Loucy (cell line): Measurements from ENCODE around the gene RPS6KA2.
"Not testable (repeated sequence)": the region's sequence is repeated elsewhere in the genome, so short reads cannot be mapped to it uniquely, and the experiment has no call there.

ENCODE experiments used
- H2AFZ ChIP-seq: fragments of 200-600 bp; sonication (generic); 2 replicates; pipeline ENCODE4 v1.6.0; 2016; ENCODE audit warnings: antibody characterized with exemption, mild to moderate bottlenecking, low read length, moderate library complexity
- H3F3A ChIP-seq: fragments of 200-600 bp; 2 replicates; pipeline ENCODE4 v1.6.0; 2016; ENCODE audit warnings: antibody characterized with exemption, low read depth, mild to moderate bottlenecking
- H3K27me3 ChIP-seq: fragments of 200-600 bp; sonication (generic); 2 replicates; pipeline ENCODE4 v1.6.1; 2014; ENCODE audit warnings: low read length, mild to moderate bottlenecking; ENCODE audit not compliant: insufficient read depth, poor library complexity, severe bottlenecking
- H3K36me3 ChIP-seq: fragments of 200-600 bp; sonication (generic); 2 replicates; pipeline ENCODE4 v1.6.1; 2016; ENCODE audit warnings: low read length; ENCODE audit not compliant: insufficient read depth
- H3K4me1 ChIP-seq: fragments of 200-600 bp; sonication (generic); 2 replicates; pipeline ENCODE4 v1.5.1; 2014; ENCODE audit warnings: low read length, mild to moderate bottlenecking; ENCODE audit not compliant: insufficient read depth, poor library complexity, severe bottlenecking
- H3K4me2 ChIP-seq: fragments of 200-600 bp; sonication (generic); 2 replicates; pipeline ENCODE4 v1.6.0; 2014; ENCODE audit warnings: antibody characterized with exemption, low read length, low read depth, mild to moderate bottlenecking; ENCODE audit not compliant: poor library complexity, severe bottlenecking
- H3K4me3 ChIP-seq: fragments of 200-600 bp; sonication (generic); 2 replicates; pipeline ENCODE4 v1.5.1; 2014; ENCODE audit warnings: low read length, mild to moderate bottlenecking, mixed read lengths; ENCODE audit not compliant: poor library complexity, severe bottlenecking
- H3K79me2 ChIP-seq: fragments of 200-600 bp; sonication (generic); 2 replicates; pipeline ENCODE4 v1.6.1; 2014; ENCODE audit warnings: low read length; ENCODE audit not compliant: insufficient read depth
- H3K9ac ChIP-seq: fragments of 200-600 bp; sonication (generic); 2 replicates; pipeline ENCODE4 v1.6.0; 2014; ENCODE audit warnings: mild to moderate bottlenecking, low read depth, low read length, moderate library complexity; ENCODE audit not compliant: poor library complexity, severe bottlenecking
- H3K9me2 ChIP-seq: fragments of 200-600 bp; sonication (generic); replicated peaks from 2 replicates; pipeline ENCODE4 v1.6.1; 2016; ENCODE audit warnings: low read depth, low read length, mixed read lengths
- H3K9me3 ChIP-seq: fragments of 200-600 bp; sonication (generic); 2 replicates; pipeline ENCODE4 v1.6.1; 2014; ENCODE audit warnings: mild to moderate bottlenecking, antibody characterized with exemption, low read length, low read depth; ENCODE audit not compliant: insufficient read depth
- H4K20me1 ChIP-seq: fragments of 200-600 bp; sonication (generic); 2 replicates; pipeline ENCODE4 v1.6.0; 2014; ENCODE audit warnings: antibody characterized with exemption, low read length, mild to moderate bottlenecking; ENCODE audit not compliant: insufficient read depth, poor library complexity, severe bottlenecking
- EZH2phosphoT487 ChIP-seq: fragments of 200-600 bp; IDR thresholded peaks from 2 replicates; pipeline ENCODE4 v1.6.1; 2018; ENCODE audit warnings: antibody characterized with exemption, mild to moderate bottlenecking, moderate library complexity, borderline replicate concordance
- TF ChIP-seq, protein P1 (sequence below): fragments of 200-600 bp; sonication (generic); conservative IDR thresholded peaks from 2 replicates; pipeline ENCODE4 v1.5.1; 2014; ENCODE audit warnings: mild to moderate bottlenecking, antibody characterized with exemption, low read length

Gene RPS6KA2

GRCh38 chr6:166583230-166583965 lies 43.7 kb downstream of the RPS6KA2 start:
- H3K9me3 ChIP-seq = no peaks in the 10 kb centered on the region
- peaks cover 28% of the 10 kb centered on the region for H3K4me1 ChIP-seq
- no peak overlapping the region for H3K9ac ChIP-seq
- no peak for TF ChIP-seq EZH2phosphoT487
- TF ChIP-seq, protein P1, sequence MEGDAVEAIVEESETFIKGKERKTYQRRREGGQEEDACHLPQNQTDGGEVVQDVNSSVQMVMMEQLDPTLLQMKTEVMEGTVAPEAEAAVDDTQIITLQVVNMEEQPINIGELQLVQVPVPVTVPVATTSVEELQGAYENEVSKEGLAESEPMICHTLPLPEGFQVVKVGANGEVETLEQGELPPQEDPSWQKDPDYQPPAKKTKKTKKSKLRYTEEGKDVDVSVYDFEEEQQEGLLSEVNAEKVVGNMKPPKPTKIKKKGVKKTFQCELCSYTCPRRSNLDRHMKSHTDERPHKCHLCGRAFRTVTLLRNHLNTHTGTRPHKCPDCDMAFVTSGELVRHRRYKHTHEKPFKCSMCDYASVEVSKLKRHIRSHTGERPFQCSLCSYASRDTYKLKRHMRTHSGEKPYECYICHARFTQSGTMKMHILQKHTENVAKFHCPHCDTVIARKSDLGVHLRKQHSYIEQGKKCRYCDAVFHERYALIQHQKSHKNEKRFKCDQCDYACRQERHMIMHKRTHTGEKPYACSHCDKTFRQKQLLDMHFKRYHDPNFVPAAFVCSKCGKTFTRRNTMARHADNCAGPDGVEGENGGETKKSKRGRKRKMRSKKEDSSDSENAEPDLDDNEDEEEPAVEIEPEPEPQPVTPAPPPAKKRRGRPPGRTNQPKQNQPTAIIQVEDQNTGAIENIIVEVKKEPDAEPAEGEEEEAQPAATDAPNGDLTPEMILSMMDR = no peak
- H3K9me2 ChIP-seq = no peaks in the 10 kb centered on the region
- H3F3A ChIP-seq = no peaks in the 10 kb centered on the region
- H2AFZ ChIP-seq = no peak overlapping the region
- H3K36me3 ChIP-seq = no peaks in the 10 kb centered on the region
- no peaks in the 10 kb centered on the region for H3K79me2 ChIP-seq
- no peaks in the 10 kb centered on the region for H4K20me1 ChIP-seq
- H3K27me3 ChIP-seq = no peaks in the 10 kb centered on the region
- H3K4me2 ChIP-seq = no peak overlapping the region
- no peak overlapping the region for H3K4me3 ChIP-seq

DNA sequence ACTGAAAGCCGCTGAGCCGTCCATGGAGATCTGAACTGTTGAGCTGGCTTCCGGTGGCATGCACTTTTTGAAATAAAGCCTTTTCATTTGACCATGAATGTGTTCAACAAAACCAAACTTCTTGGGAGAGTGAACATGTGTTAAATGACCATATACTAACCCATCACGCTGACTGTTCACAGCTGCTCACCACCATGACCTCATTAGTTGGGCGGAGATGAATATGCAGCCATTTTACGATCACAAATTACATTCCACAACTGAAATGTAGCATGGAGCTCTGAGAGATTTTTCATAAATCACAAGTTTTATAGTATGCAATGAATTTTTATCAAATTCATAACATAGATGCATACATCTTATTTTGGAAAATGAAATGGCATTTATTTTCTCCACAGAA lies 44.8 kb downstream of the RPS6KA2 start:
- Histone ChIP-seq H3K36me3 (no peaks in the 10 kb centered on the region), H3K9ac (no peak overlapping the region), H3K9me2 (no peaks in the 10 kb centered on the region), H3K79me2 (no peaks in the 10 kb centered on the region), H4K20me1 (no peaks in the 10 kb centered on the region), H3F3A (no peaks in the 10 kb centered on the region), H3K4me1 (peaks cover 22% of the 10 kb centered on the region), H3K9me3 (no peaks in the 10 kb centered on the region), H2AFZ (no peak overlapping the region), H3K4me3 (no peak overlapping the region), H3K27me3 (no peaks in the 10 kb centered on the region), H3K4me2 (no peak overlapping the region)
- TF ChIP-seq, protein P1 = no peak
- no peak for TF ChIP-seq EZH2phosphoT487

- H3K27me3 ChIP-seq, H4K20me1 ChIP-seq, H3K9me3 ChIP-seq, H3K4me2 ChIP-seq, H3K4me3 ChIP-seq, H3K36me3 ChIP-seq, H3F3A ChIP-seq, H3K9me2 ChIP-seq, H3K9ac ChIP-seq, H2AFZ ChIP-seq, H3K79me2 ChIP-seq: not testable (repeated sequence)
- H3K4me1 ChIP-seq = peaks cover 17% of the 10 kb centered on the region
These were observed 45.2 kb downstream of the RPS6KA2 start for GRCh38 chr6:166581801-166582200.

DNA sequence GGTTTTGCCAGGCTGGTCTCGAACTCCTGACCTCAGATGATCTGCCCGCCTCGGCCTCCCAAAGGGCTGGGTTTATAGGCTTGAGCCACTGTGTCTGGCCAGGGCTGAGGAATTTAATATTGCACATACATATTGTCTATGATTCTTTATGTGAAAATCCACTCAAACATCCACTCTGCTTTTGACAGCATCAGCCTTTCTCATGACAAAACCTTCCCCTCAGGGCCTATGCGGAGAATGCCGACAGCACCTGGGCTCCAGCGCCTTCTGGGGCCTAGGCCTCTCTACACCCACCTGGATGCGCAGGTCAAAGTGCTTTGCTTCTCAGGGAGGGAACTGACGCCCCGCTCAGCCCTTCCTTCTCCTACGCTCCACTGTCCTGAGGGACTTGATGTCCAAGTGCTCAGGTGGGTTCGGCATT lies 46.0 kb downstream of the RPS6KA2 start:
- Histone ChIP-seq H3K9me3 (no peaks in the 10 kb centered on the region; the same call in 1 of the 2 replicates), H3K36me3 (no peaks in the 10 kb centered on the region), H3K4me1 (peaks cover 17% of the 10 kb centered on the region), H3K4me3 (no peak overlapping the region), H4K20me1 (no peaks in the 10 kb centered on the region), H2AFZ (no peak overlapping the region), H3K79me2 (no peaks in the 10 kb centered on the region), H3K4me2 (no peak overlapping the region), H3K27me3 (no peaks in the 10 kb centered on the region), H3F3A (no peaks in the 10 kb centered on the region), H3K9me2 (no peaks in the 10 kb centered on the region), H3K9ac (no peak overlapping the region)
- TF ChIP-seq, protein P1 = no peak
- TF ChIP-seq EZH2phosphoT487 = no peak
